Measurements from ENCODE around the gene MTREX.

Gene MTREX

GRCh38 chr5:55437452-55437851 is 129.7 kb downstream of the MTREX start:
- DNase-seq: no peak

GRCh38 chr5:55437859-55438206 is 130.0 kb downstream of the MTREX start:
- no peak for DNase-seq

- no peak for DNase-seq
Observed at GRCh38 chr5:55438998-55439397, 131.2 kb downstream of the MTREX start.

- DNase-seq: no peak
Observed at GRCh38 chr5:55440188-55440646, 132.4 kb downstream of the MTREX start.

- no peak for DNase-seq
Observed at GRCh38 chr5:55441107-55441771, 133.4 kb downstream of the MTREX start.

GRCh38 chr5:55441954-55442353 is 134.2 kb downstream of the MTREX start:
- DNase-seq: no peak

- DNase-seq: no peak
Observed at GRCh38 chr5:55445791-55446190, 138.0 kb downstream of the MTREX start.

GRCh38 chr5:55446640-55447351 is 139.0 kb downstream of the MTREX start:
- no peak for DNase-seq

- no peak for DNase-seq
Observed at GRCh38 chr5:55450050-55450765, 142.4 kb downstream of the MTREX start.

- no peak for DNase-seq
Observed at GRCh38 chr5:55451976-55452375, 144.2 kb downstream of the MTREX start.

GRCh38 chr5:55453211-55453610 is 145.4 kb downstream of the MTREX start:
- no peak for DNase-seq

- DNase-seq: no peak
Observed at GRCh38 chr5:55454282-55454681, 146.5 kb downstream of the MTREX start.

- no peak for DNase-seq
Observed at GRCh38 chr5:55456216-55456895, 148.6 kb downstream of the MTREX start.

GRCh38 chr5:55459572-55459971 is 151.8 kb downstream of the MTREX start:
- DNase-seq: no peak

GRCh38 chr5:55463613-55464012 is 155.8 kb downstream of the MTREX start:
- no peak for DNase-seq

- DNase-seq: no peak
Observed at GRCh38 chr5:55467862-55468551, 160.2 kb downstream of the MTREX start.

- DNase-seq: no peak
Observed at GRCh38 chr5:55469839-55470238, 162.1 kb downstream of the MTREX start.

GRCh38 chr5:55470282-55470681 is 162.5 kb downstream of the MTREX start:
- no peak for DNase-seq

- DNase-seq: no peak
Observed at GRCh38 chr5:55471468-55471867, 163.7 kb downstream of the MTREX start.

GRCh38 chr5:55472642-55473041 is 164.9 kb downstream of the MTREX start:
- DNase-seq: no peak

All from CD4-positive, alpha-beta T cell treated with Interleukin-10 for 1 hour (primary cell).